Kidney glomerular epithelial cell (primary cell): ENCODE results near the gene TFAP2D.

ENCODE experiments used
- DNase-seq: peaks from one replicate; lab custom pipeline; 2025; lab: John Stamatoyannopoulos, UW

The TFAP2D gene

GRCh38 chr6:50819466-50819903 is 106.2 kb downstream of the TFAP2D start:
- no peak for DNase-seq

GRCh38 chr6:50819904-50820868 is 106.9 kb downstream of the TFAP2D start:
- DNase-seq = no peak

GRCh38 chr6:50820869-50821264 is 107.5 kb downstream of the TFAP2D start:
- DNase-seq = no peak

GRCh38 chr6:50821441-50822077 is 108.2 kb downstream of the TFAP2D start:
- DNase-seq = no peak

- DNase-seq = no peak
Observed at GRCh38 chr6:50822078-50822476, 108.8 kb downstream of the TFAP2D start.
